ENCODE data around the gene FAM78A. TPM values are rescaled to one million over a fixed set of nuclear protein-coding genes. Genes with fewer than 3 reads are reported as not detected.

FAM78A gene
- total RNA-seq, 4 donors from 2014 or later: 1.00 to 3.4 (median 2.2) TPM

DNA sequence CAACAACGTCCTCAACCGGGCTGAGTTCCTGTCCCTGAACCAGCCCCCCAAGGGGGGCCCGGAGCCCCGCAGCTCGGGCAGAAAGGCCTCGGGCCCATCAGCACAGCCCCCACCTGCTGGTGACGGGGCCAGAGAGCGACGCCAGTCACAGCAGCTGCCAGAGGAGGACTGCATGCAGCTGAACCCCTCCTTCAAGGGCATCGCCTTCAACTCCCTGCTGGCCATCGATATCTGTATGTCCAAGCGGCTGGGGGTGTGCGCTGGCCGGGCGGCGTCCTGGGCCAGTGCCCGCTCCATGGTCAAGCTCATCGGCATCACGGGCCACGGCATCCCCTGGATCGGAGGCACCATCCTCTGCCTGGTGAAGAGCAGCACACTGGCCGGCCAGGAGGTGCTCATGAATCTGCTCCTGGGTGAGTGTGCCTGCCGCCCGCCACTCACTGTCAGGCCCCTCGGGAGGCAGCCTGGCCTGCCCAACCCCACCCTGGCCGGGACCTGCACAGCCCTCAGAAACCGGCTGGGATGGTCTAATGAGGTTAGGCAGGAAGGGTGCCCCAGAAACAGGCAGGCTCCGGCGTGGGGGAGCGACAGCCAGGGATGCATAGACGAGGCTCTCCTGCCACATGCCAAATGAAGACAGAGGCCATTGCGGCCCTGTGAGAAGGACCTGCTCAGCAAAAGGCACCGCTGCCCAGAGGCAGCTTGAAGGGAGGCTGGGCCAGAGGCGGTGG lies 13.9 kb upstream of the FAM78A start:
- no peak for DNase-seq
- Histone ChIP-seq H3K27me3 (no peaks in the 10 kb centered on the region), H3K27ac (peak overlapping the region; percentile 38 to 76 (median 62)), H3K4me1 (peaks cover 0 to 11% (median 7%) of the 10 kb centered on the region in 4 donors), H3K4me3 (peak overlapping the region; percentile 28 to 45 (median 30)), H3K36me3 (no peaks in the 10 kb centered on the region), H3K9me3 (no peaks in the 10 kb centered on the region)
- WGBS, 2 donors (ENCODE audit: low coverage in 1 of 2): 79% methylated on average over 33 of the region's 34 CpGs; no CpG with 5 or more reads in 1 of the 2 donors
- in situ Hi-C loops (cut with MboI; ENCODE audit: low pct_ligation_motif_present in 1 of 4, low pct_unique_long_range_greater_than_20kb in 1 of 4, low sequenced_read_pairs in 3 of 4) (no loop called here), intact Hi-C loops (cut with DNase I; ENCODE audit: low total_unique reads) (no loop called here)
- no peak for TF ChIP-seq POLR2AphosphoS5 (IDR thresholded peaks at IDR 0.05)
- no peak for TF ChIP-seq POLR2A (IDR thresholded peaks at IDR 0.05)
- TF ChIP-seq EP300 (IDR thresholded peaks at IDR 0.05; ENCODE audit: low read depth): no peak
- TF ChIP-seq, protein P1, sequence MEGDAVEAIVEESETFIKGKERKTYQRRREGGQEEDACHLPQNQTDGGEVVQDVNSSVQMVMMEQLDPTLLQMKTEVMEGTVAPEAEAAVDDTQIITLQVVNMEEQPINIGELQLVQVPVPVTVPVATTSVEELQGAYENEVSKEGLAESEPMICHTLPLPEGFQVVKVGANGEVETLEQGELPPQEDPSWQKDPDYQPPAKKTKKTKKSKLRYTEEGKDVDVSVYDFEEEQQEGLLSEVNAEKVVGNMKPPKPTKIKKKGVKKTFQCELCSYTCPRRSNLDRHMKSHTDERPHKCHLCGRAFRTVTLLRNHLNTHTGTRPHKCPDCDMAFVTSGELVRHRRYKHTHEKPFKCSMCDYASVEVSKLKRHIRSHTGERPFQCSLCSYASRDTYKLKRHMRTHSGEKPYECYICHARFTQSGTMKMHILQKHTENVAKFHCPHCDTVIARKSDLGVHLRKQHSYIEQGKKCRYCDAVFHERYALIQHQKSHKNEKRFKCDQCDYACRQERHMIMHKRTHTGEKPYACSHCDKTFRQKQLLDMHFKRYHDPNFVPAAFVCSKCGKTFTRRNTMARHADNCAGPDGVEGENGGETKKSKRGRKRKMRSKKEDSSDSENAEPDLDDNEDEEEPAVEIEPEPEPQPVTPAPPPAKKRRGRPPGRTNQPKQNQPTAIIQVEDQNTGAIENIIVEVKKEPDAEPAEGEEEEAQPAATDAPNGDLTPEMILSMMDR (IDR thresholded peaks at IDR 0.05): no peak

DNA sequence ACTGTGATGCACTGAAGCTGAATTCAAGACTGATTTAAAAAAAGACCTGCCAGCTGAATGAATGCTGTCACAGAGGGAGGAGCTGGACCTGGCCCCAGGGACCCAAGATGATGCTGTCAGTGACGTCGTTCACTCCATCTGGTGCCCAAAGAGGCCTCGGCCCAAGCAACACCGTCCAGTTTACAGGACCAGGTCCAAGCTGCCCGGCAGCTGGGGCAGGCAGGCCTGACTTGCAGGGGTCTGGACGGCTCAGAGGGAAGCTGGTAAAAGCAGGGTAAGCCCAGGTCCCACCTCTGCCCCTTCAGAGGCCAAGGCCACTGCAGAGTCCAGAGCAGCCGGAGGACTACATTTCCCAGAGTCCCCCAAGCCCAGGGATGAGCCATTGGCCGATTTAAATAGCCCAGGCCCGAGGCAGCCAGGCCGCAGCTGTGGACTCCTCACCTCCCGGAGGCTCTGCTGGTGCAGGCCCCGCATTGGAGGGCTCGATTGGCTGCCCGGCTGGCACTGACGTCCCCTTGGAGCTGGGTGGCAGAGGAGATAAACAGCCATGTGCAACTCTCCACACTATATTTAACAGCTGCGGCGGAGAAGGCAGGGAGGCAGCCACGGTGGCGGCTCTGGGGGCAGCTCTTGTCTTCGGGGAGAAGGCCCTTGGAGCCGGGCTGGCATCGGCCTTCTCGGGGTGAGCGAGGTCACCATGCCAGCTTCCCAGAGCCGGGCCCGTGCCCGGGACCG lies 13.2 kb upstream of the FAM78A start, which contains the start of gene PLPP7:
PLPP7 (plus strand) TSS at position 423 of the 735 bp plus-strand sequence; CDS start at position 698, 275 bp downstream.
- peaks cover 0 to 11% (median 7%) of the 10 kb centered on the region in 4 donors for H3K4me1 ChIP-seq
- H3K4me3 ChIP-seq: peak within 1 kb of the TSS; percentile 28 to 45 (median 30)
- H3K27me3 ChIP-seq: no peaks in the 10 kb centered on the region
- no peaks in the 10 kb centered on the region for H3K9me3 ChIP-seq
- in situ Hi-C loops (cut with MboI; ENCODE audit: low pct_ligation_motif_present in 1 of 4, low pct_unique_long_range_greater_than_20kb in 1 of 4, low sequenced_read_pairs in 3 of 4): no loop called here
- no peak for TF ChIP-seq POLR2AphosphoS5 (IDR thresholded peaks at IDR 0.05)
- TF ChIP-seq, protein P1 (IDR thresholded peaks at IDR 0.05): no peak
- no peak for TF ChIP-seq POLR2A (IDR thresholded peaks at IDR 0.05)
- no peak for TF ChIP-seq EP300 (IDR thresholded peaks at IDR 0.05; ENCODE audit: low read depth)
- DNase-seq: peak; percentile 44
- intact Hi-C loops (cut with DNase I; ENCODE audit: low total_unique reads): no loop called here
- WGBS, 2 donors (ENCODE audit: low coverage in 1 of 2): 50 to 68% methylated on average over 5 to 24 of the region's 28 CpGs
- H3K27ac ChIP-seq: peak within 1 kb of the TSS; percentile 38 to 76 (median 62)
- H3K36me3 ChIP-seq: no peaks in the 10 kb centered on the region

DNA sequence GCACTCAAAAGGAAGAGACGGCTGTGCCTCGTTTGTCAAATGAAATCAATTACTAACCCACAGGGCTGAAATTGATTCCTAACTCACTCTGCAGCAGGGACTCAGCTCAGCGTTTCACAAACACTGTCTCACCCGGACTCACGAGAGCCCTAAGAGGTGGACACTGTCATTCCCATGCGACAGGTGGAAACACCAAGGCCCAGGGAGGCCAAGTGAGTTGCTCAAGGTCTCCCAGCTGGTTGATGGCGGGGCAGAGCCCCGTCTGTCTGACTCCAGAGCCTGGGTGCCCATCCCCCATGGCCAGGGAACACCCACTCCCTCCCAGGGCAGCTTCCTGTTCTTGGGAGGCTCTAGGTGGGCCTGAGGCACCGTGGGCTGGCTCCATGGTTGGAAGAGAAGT lies 11.9 kb upstream of the FAM78A start:
- TF ChIP-seq, protein P1 (IDR thresholded peaks at IDR 0.05): no peak
- TF ChIP-seq POLR2AphosphoS5 (IDR thresholded peaks at IDR 0.05) (no peak), EP300 (IDR thresholded peaks at IDR 0.05; ENCODE audit: low read depth) (no peak), POLR2A (IDR thresholded peaks at IDR 0.05) (no peak)
- in situ Hi-C loops (cut with MboI; ENCODE audit: low pct_ligation_motif_present in 1 of 4, low pct_unique_long_range_greater_than_20kb in 1 of 4, low sequenced_read_pairs in 3 of 4) (no loop called here), intact Hi-C loops (cut with DNase I; ENCODE audit: low total_unique reads) (no loop called here)
- Histone ChIP-seq H3K27me3 (peaks cover 2% of the 10 kb centered on the region), H3K27ac (no peak overlapping the region), H3K4me3 (no peak overlapping the region), H3K36me3 (no peaks in the 10 kb centered on the region), H3K4me1 (peaks cover 0 to 11% (median 7%) of the 10 kb centered on the region in 4 donors), H3K9me3 (no peaks in the 10 kb centered on the region)
- WGBS, 2 donors (ENCODE audit: low coverage in 1 of 2): 78% methylated on average over 8 of the region's 9 CpGs; no CpG with 5 or more reads in 1 of the 2 donors
- DNase-seq: no peak

DNA sequence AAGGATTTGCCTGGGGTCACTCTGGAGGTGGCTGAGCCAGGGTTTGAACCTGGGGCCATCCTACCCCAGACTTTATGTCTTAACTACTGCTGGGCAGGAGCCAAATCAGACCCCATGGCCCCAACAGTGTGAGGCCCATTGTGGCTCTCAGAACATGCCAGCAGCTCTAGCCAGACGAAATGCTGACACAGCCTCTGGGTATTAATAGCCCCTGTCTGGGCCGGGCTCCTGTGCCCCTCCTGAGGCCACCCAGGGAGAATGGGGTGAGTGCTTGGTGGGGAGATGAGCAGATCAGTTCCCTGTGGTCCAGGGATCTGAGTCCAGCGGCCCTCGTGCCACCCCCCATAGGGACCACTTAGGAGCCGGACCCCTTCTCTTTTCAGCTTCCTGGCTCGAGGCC lies 11.0 kb upstream of the FAM78A start:
- peaks cover 11% of the 10 kb centered on the region for H3K27me3 ChIP-seq
- DNase-seq: no peak
- intact Hi-C loops (cut with DNase I; ENCODE audit: low total_unique reads): no loop called here
- in situ Hi-C loops (cut with MboI; ENCODE audit: low pct_ligation_motif_present in 1 of 4, low pct_unique_long_range_greater_than_20kb in 1 of 4, low sequenced_read_pairs in 3 of 4): no loop called here
- no peak overlapping the region for H3K27ac ChIP-seq
- WGBS, 2 donors (ENCODE audit: low coverage in 1 of 2): 83% methylated on average over 6 of the region's 6 CpGs; no CpG with 5 or more reads in 1 of the 2 donors
- H3K36me3 ChIP-seq: no peaks in the 10 kb centered on the region
- H3K4me1 ChIP-seq: peaks cover 0 to 20% (median 12%) of the 10 kb centered on the region in 4 donors
- TF ChIP-seq POLR2AphosphoS5 (IDR thresholded peaks at IDR 0.05): no peak
- TF ChIP-seq, protein P1 (IDR thresholded peaks at IDR 0.05): no peak
- no peak for TF ChIP-seq EP300 (IDR thresholded peaks at IDR 0.05; ENCODE audit: low read depth)
- TF ChIP-seq POLR2A (IDR thresholded peaks at IDR 0.05): no peak
- no peak overlapping the region for H3K4me3 ChIP-seq
- no peaks in the 10 kb centered on the region for H3K9me3 ChIP-seq

All from transverse colon (tissue), 4 donors.